ENCODE measurements around the gene CDH4.

Gene CDH4

GRCh38 chr20:61799394-61799923, 547.4 kb downstream of the CDH4 start:
- TF ChIP-seq CTCF (conservative IDR thresholded peaks at IDR 0.05) (no peak), ZFX (IDR thresholded peaks at IDR 0.05) (no peak)
- no peak overlapping the region for H3K27ac ChIP-seq

DNA sequence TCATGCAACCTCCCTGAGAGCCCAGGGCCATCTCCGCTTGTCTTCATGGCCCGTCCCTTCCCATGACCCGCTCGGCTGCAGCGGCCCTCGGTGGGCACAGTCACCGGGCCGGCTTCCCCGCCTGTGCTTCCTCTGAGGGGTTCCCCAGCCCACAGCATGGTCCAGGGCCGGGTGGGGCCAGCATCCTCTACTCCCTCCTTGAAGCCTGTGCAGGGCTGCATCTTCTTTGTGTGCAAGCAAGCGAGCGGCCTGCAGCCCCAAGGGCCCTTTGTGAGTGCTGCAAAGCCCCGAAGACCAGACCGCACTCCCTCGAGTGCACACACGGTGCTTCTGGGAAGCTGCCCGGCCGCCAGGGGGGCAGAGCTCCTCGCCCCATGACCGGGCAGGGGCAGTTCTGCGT, 547.9 kb downstream of the CDH4 start:
- H3K27ac ChIP-seq: no peak overlapping the region
- TF ChIP-seq CTCF (conservative IDR thresholded peaks at IDR 0.05): no peak
- TF ChIP-seq ZFX (IDR thresholded peaks at IDR 0.05): no peak

DNA sequence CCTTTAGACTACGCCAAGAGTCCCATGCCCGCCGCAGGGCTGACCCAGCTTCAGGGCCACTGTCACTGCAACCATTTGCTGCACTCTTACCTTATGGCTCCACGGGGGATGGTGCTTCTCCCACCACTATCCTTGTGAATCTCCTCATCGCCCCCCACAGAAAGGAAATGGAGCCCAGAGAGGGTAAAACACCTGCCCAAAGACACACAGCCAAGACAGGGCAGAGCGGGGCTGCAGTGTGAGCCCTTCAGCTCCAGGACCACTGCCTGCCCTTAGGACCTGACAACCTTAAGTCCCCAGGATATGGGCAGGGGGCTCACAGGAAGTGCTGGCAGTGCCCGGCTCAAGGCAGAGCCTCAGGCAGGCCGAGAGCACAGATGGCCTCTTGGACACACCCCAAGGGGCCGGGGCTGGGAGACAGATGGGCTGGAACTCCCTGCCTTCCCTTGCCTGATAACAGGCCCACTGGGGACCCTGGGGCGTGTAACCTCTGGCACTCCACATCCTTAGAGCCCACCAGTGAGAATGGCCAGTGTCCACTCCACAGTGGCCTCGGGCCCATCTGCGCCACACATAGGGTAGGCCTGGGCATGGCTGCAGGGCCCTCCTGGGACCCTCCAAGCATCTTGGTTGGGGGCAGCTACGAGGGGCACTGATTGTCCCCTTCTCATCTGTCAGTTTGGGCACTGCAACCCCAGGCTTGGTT, 548.5 kb downstream of the CDH4 start:
- TF ChIP-seq ZFX (IDR thresholded peaks at IDR 0.05): no peak
- no peak for TF ChIP-seq CTCF (conservative IDR thresholded peaks at IDR 0.05)
- no peak overlapping the region for H3K27ac ChIP-seq

DNA sequence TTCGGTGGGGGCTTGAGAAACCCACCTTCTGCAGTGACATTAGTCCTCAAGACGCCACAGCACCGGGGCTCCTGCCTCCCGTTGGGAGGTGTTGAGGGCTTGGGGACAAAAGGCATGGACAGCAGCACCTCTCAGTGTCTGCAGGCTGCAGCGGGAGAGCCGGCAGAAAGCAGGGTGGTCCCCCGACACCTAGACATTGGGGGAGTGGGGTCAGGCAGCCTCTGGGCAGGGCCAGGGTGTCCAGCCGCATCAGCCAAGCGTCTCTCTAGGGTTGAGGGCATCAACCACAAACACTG, 549.0 kb downstream of the CDH4 start:
- H3K27ac ChIP-seq: no peak overlapping the region

DNA sequence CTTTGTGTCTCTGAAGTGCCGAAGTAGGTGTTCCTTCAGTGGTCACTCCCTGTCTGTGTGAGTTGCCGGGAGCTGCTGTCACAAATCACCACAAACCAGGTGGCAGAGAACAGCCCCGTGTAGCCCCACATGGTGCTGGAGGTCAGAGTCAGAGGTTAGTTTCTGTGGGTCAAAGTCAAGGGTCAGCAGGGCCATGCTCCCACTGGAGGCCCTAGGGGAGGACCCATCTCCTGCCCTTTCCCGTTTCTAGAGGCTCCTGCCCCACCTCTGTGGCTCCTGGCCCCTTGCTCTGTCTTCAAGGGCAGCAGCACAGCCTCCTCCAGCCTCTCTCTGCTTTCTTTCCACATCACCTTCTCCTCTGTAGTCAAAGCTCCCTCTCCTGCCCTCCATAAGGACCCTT, 549.4 kb downstream of the CDH4 start:
- H3K27ac ChIP-seq: no peak overlapping the region
- TF ChIP-seq CTCF (conservative IDR thresholded peaks at IDR 0.05): no peak
- TF ChIP-seq ZFX (IDR thresholded peaks at IDR 0.05): no peak

More for the DNA sequence above, 549.0 kb downstream of the CDH4 start:
- no peak for TF ChIP-seq ZFX (IDR thresholded peaks at IDR 0.05)
- no peak for TF ChIP-seq CTCF (conservative IDR thresholded peaks at IDR 0.05)

DNA sequence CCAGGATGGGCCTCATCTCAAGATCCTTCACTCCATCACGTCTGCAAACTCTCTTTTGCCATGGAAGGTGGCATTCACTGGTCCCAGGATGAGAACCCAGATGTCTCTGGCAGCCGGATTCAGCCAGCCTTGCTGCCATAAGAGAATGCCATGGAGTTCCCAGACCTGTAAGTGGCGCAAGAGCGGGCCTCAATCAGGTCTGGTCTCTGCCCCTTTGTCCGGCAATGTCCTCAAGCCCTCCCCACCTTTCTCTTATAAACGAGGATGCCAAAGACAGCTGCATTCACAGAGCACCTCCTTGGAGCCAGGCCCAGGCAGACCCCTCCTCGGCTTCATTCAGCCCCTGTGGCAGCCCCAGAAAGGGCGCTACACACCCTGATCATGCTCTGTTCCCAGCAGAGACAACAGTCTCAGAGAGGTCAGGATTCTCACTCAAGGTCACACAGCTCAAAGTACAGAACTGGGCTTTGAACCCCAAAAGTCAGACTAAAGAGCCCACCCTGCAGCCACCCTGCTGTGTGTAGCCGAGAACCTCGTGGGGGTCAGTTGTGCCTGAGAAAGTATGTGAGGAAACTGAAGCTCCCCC, 549.9 kb downstream of the CDH4 start:
- H3K27ac ChIP-seq: no peak overlapping the region
- TF ChIP-seq ZFX (IDR thresholded peaks at IDR 0.05): no peak
- TF ChIP-seq CTCF (conservative IDR thresholded peaks at IDR 0.05): no peak

- TF ChIP-seq ZFX (IDR thresholded peaks at IDR 0.05): no peak
- no peak for TF ChIP-seq CTCF (conservative IDR thresholded peaks at IDR 0.05)
- no peak overlapping the region for H3K27ac ChIP-seq
These were observed 550.8 kb downstream of the CDH4 start for GRCh38 chr20:61802721-61803311.

Data from C4-2B (cell line).